HG02981 (cell line): ENCODE measurements around the gene PGM1.

Experiments used
- ATAC-seq: cut with Tn5 transposase; IDR thresholded peaks from one replicate; pipeline ENCODE4 v1.9.1; 2021; ENCODE audit warnings: mild to moderate bottlenecking, moderate library complexity; ENCODE audit not compliant: unreplicated experiment

PGM1 gene

DNA sequence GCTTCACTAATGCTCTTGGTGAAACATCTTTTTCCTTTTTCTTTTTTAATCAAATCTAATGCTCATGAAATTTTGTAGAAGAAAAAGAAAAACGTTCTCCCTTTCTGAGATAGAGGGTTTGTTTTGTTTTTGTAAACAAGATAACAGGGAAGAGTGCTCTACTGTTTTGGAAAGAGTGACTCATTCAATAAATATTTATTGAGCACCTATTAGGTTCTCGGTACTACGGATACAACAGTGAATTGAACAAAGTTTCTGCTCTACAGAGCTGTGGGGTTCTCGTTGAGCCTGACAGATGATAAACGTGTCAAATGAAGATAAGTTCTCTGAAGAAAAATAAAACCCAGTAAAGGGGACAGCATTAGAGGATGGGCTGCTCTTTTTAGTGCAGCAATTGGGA is 7.0 kb downstream of the PGM1 start:
- ATAC-seq, result no peak

DNA sequence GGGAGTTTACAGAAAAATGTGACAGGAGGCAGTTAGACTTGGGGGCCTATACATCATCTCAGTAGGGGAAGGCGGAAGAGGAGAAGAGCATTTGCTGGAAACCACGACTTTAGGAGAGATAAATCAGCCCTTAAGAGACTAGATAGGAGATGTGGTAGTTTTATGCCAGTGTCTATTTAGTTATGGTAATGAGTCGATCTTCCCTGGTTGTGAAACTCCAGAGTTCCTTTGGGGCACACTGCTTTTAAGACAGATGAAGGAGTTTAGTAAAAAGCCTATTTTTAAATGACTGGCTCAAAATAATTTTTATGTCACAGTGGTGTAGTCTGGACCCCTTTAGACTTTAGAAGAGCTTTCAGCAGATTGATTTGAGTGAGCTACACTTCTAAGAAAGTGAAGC is 7.8 kb downstream of the PGM1 start:
- no peak for ATAC-seq

DNA sequence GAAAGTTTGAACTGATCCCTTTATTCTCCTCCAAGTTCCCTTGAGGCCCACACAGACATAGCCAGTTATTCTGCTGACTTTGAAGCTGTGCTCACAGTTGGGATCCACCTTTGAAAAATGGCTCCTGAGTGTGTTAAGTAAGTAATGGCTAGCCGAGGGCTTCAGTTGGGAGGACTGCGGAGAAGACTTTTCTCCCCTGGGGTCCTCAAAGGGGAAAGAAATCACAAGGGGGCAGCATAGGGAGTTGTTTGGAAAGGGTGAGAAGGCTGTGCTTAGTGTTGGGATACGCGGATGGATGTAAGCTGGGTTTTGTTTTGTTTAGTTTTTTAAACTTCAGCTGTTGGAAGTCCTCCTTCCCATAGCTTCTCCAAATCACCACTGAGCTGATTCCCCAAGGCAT is 8.3 kb downstream of the PGM1 start:
- no peak for ATAC-seq

DNA sequence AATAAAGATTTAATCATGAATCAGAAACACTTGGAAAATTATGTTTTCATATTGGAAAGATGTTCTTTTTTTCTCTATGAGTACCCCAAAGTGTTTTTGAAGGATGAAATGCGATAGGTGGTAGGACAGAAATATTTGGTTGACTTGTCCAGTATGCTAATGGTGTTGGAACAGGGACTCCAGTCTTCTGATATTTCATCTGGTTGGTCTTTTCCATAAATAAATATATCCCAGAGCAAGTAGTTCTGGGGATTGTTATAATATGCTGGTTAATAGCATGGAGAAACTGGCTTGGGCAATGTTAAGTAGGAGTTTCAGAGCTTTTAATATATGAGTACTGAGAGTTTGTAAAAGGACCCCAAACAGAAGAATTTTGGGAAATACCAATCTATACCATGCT is 8.7 kb downstream of the PGM1 start:
- no peak for ATAC-seq

DNA sequence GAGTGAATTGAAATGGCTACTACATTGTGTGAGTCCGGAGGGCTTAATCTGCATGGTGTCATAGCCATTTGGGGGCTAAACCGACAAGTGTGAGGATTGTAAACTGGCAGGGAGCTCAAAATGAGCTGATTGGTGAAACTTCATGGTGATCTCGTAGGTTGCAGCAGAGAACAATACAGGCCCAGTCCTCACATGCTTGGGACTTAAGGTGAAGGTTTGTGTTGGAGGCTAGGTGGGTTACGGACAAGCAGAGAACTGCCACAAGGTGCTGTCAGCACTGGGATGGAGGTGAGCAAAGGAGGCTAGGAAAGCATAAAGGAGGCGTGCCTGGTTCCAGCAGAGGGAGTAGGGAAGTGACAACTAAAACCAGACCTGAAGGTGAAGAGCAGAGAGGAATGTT is 9.4 kb downstream of the PGM1 start:
- no peak for ATAC-seq

DNA sequence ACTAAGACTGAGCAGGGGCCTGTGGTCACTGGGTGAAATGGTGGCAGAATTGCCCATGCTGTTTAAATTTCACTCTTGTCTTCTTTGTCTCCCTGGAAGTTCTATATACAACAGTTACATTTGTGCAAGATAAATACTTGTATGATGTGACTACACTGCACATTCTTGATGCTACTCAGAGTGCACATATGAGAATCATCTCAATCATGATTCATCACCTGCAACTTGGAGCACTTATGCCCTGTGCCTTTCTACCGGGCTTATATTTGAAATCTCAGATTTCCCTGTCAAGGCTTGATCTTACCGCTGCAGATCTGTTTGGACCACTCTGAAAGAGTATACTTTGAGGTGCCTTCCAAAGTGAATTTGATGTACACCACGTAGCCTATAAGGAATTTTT is 10.6 kb downstream of the PGM1 start:
- no peak for ATAC-seq

DNA sequence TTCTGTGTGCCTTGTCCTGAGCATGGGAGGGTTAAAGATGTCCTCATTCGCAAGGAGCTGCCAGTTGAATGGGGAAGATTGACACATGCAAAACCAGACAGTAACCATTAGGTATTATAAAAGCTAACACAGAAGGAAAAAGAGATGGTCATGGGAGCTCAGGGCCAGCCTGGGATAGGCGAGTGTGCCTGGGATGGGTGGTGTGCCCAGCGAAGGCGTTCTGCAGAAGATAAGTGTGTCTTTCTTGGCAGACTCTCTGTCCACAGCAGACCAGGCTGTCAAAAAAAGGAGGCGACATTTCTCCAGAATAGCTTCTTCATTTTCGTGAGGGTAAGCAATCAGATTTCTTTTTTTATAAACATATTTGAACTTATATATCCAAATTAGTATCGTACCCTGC is 14.1 kb downstream of the PGM1 start:
- no peak for ATAC-seq

DNA sequence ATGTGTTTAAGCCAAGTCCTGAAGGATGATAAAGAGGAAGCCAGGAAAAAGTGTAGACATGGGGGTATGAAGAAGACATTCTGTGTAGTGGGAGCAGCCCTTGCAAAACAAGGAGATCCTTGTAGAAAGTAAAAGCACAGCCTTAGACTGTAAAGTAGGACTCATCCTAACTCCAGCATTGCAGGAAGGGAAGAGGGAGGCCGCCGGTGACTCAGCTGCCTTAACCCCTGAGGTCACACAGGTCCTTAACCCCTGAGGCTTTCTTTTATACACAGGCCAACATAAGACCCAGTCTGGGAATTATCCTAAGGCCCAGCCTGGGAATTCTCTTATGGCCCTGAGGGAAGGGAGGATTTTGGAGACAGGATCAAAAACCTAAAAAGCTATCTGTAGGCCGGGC is 18.0 kb downstream of the PGM1 start:
- ATAC-seq, result no peak

DNA sequence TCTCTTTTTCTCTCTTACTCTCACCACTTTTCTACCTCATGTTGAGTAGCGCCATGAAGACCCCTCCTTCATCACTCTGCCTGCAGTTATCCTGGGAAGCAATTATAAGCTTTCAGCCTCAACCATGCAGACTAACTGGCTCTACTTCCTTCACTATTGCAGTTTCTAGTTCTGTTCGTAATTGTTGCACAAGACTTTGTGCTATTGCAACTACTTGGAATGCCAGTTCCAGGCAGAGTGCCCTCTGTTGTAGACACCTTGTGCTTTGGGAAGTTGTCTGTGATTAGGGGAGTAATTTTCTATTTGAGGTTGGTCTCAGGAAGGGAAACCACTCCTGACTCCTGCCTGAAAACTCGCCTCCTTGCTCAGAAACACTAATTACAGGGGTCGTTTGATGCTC is 19.4 kb downstream of the PGM1 start:
- ATAC-seq, result no peak

DNA sequence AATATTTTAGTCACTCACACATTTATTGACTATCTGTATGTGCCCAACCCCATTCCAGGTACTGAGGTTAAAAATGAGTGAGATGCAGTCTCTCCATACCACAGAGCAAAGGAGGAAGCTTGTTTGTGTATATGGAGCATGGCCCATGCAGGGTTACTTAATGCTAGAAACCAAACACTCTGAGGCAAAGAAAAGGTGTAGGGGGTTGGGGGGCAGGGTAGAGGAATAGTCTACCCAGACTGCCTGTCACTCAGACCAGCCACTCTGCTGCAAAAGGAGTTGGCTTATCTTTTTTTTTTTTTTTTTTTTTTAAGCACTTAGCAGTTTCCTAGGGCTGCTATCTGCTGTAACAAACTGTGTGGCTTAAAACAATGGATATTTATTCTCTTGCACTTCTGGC is 19.8 kb downstream of the PGM1 start:
- no peak for ATAC-seq

DNA sequence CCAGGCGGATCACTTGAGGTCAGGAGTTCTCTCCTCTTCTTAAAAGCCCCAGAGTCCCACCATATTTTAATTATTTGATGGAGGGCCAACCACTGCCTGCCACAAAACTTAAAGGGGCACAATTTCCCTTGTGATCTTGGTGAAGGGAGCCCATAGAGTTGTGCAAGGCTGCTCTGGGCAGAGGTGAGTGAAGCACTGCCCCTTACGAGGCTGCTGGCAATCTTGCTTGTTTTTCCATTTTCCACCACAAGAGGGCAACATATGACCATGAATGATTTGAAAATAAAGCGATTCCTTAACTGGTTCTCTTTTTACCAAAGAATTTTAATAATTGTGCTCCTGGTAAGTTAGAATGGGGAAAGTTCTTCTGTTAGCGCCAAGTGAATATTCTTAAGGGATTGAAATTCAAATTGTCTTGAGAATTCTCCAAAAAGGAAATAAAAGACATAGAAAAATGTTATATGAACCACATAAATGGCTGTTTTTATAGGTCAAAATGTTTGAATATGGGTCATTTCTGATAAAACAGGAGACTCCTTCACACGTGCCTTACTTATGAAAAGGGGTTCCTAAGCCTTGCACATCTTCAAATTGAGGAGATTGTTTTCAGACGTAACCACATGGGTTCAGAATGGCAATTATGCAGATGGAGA is 22.7 kb downstream of the PGM1 start:
- peak; percentile 54 for ATAC-seq

DNA sequence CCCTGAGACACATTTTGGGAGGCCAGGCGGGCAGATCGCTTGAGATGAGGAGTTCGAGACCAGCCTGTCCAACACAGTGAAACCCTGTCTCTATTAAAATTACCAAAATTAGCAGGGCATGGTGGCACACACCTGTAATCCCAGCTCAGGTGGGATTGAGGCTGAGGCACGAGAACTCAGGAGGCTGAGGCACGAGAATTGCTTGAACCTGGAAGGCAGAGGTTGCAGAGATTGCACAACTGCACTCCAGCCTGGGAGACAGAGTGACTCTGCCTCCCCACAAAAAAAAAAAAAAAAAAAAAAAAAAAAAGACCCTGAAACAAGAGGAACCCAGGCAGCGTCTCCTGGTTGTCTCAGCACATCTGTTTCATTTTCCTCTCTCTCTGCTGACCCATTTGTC is 24.2 kb downstream of the PGM1 start:
- no peak for ATAC-seq

DNA sequence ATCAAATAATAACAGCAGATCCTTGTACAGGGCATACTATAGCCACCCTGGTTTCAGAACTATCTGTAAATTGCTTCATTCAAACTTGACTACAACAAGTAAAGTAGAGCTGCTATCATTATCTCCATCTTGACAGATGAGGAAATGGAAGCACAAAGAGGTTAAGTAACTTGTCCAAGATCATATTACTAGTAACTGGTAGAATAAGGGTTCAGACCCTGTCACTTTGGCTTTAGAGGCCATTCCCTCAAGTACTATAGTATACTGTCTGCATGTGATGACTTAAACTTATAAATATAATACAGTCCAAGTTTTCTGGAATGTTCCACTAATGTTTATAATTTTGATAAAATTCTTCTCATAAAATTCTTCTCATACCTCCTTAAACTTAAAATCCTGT is 24.8 kb downstream of the PGM1 start:
- no peak for ATAC-seq

DNA sequence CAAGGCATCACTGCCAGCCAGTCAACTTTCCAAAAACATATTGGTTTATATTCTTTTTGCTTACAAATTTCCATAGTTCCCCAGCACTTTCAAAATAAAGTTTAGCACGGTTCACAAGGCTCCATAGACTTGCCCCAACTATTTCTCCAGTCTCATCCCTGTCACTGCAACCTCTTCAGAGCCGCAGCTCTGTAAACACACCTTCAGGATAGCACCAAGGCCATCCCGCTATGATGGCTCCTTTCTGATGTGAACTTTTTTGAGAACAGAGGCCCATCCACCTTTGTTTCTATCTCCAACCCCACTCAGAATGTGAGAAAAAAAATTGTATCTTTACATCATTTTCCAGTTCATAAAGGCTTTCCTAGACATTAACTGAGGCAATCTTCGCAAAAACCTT is 26.3 kb downstream of the PGM1 start:
- ATAC-seq, result no peak

DNA sequence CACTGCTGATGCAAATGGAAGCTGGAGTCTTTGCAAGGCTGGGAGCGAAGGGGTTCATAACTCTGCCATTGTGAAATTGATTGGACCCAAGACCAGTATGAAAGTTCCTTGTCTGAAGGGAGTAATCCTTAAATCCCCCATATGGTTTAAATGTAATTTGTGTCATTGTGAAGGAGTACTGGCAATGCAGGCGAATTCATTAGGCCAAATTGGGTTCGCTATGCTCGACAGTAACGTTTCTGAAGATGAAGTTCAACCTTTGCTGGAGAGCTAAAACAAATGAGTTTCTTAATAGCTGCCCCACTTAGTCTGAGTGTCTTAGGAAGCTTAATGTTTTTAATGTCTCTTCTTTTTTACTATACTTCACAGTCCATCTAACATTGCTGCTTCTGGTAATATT is 27.5 kb downstream of the PGM1 start:
- ATAC-seq, result no peak

DNA sequence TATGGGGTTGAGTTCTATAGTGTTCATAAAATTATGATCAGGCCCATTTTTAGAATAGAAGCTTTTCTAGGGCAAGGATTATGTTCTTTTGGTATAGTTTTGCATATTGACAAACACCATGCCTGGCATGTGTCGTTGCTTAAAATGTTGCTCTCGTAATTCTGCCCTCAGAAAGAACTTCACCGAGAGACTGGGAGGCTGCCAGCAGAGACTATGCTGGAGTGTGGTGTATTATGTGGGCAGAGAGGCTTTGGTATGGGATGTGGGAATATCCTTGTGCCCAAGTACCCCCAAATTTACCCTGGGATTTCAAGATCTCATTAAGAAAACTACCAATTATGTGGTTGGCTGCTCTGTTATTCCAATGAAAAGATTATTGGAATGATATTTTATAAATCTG is 27.9 kb downstream of the PGM1 start:
- ATAC-seq, result no peak

DNA sequence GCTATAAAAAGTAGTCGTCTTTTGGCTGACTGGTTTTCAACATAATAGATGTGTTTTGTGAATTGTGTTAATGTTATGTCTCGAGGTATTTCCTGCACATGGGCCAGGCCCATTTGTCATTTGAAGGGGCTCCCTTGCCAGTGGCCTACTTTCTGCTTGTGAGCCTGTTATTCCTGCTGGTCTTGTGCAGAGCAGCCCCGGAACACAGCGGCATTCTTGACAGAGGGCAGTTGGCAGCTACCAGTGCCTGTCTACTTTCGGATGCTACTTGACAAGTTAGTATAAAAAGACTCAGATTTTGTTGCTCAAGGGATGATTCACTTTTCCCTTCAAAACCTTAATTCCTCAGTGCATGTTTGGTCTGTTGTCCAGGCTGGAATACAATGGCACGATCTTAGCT is 28.5 kb downstream of the PGM1 start:
- ATAC-seq, result no peak

DNA sequence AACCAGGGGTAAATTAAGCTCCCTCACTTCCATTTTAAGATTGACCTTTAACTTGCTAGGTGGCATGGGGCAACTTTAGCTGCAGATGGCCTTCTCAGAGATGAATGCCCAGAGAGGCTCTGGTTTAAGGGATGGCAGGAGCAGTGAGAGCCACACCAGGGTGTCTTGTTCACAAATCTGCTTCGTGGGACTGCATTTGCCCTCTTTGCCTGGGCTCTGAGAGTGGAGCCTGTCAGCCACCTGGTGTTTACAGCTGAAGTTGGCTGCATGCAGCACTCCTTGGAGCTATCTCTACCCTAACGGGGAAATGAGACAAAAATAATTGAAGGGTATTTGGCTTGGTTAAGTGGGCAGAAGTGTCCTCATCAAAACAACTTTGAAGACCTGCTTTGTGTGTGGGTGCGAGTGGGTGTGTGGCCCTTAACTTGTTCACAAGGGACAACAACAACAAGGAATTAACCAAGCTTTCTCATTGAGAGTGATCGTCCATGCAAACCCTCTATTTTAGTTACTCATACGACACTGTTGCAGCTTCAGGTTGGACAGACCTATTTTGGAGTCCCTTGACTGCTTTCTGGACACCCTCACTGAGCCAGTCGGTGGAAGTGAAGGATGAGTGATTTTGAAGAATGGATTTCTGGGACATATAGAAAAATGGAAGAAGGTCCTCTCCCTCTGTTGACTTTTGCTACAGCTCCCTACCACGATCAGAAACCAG is 29.8 kb downstream of the PGM1 start:
- no peak for ATAC-seq

DNA sequence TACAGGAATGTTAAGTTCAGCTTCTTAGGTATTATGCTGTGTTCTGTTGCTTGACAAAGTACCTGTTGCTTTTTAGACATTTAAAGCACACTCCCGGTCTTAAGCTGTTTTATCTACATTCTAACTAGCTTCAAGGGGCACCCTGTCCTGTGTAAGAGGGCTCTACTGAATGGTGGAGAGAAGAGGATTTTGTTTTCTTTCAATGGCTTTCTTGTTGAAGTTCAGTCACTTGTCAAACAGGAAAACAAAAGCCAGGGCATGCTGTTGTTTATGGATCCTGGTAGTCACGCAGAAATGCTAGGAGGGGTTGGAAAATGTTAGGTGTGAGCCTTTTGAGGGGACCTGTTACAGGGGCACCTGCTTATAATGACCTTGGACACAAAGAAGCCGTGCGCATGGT is 30.7 kb downstream of the PGM1 start:
- no peak for ATAC-seq

DNA sequence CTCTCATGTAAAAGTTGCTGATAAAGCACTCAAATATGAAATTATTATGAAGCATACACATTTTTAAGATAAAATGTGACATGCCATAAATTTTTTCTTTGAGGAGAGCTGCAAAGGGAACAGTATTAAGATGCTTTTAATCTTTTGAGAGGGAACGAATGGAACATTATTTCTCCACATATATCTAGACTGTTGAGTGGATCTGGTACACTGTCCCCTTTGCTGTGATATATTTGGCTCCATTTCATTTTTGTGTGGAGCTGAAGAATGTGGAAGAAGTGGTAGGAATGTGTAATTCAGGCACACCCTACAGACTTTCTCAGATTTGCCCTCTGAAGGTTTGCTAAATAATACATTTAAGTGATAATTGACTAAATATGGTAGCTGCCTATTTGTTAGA is 31.7 kb downstream of the PGM1 start:
- ATAC-seq, result no peak

DNA sequence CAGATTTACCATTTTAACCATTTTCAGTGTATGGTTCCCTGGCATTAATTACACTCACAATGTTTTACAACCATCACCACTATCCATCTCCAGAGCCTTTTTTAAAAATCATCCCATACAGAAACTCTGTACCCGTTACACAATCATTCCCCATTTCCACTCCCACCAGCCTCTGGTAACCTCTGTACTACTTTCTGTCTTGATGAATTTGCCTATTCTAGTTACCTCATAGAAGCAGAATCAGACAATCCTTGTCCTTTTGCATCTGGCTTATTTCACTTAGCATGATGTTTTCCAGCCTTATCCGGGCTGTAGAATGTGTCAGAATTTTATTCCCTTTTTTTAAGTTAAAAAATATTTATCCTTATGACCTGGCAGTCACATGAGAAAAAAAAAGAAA is 33.0 kb downstream of the PGM1 start:
- no peak for ATAC-seq

DNA sequence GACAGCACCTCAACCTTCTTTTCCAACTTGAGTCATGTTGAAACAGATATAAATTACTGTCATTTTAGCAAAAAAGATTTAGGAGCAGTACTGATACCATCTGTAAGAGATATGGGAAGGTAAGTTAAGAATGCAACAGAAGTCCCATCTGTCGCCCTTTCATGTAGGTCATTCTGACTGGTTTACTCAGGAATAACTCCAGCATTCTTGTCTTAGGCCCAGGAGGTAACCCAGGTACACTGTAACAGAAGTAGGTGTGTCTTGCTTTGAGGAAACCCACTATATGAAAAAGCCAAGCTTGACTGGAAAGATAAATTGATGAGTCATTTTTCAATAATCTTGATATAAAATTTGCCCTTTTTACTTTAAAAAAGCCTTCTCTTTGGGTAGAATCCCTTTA is 35.4 kb downstream of the PGM1 start:
- no peak for ATAC-seq

DNA sequence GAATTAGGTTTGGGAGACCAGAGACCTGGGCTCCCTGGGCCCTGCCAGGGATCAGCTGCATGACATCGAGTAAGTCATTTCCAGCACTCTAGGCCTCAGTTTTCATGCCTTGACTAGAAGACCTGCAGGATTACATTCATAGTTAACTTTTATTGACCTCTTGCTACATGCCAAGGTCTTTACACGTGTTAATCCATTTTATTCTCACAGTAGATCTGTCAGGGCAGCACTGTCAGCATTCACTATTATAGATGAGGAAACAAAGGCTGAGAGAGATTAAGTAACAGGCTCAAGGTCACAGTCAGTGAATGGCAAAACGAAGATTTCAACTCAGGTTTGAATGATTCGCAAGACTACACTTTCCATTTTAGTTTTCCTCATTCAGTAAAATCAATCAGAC is 37.0 kb downstream of the PGM1 start:
- ATAC-seq, result no peak
